NCI-H524 (cell line): ENCODE data around the gene NTN3.

Experiments used
- DNase-seq, 2 experiments: peaks; one replicate each; lab custom pipeline; 2025; lab: John Stamatoyannopoulos, UW

NTN3 gene

DNA sequence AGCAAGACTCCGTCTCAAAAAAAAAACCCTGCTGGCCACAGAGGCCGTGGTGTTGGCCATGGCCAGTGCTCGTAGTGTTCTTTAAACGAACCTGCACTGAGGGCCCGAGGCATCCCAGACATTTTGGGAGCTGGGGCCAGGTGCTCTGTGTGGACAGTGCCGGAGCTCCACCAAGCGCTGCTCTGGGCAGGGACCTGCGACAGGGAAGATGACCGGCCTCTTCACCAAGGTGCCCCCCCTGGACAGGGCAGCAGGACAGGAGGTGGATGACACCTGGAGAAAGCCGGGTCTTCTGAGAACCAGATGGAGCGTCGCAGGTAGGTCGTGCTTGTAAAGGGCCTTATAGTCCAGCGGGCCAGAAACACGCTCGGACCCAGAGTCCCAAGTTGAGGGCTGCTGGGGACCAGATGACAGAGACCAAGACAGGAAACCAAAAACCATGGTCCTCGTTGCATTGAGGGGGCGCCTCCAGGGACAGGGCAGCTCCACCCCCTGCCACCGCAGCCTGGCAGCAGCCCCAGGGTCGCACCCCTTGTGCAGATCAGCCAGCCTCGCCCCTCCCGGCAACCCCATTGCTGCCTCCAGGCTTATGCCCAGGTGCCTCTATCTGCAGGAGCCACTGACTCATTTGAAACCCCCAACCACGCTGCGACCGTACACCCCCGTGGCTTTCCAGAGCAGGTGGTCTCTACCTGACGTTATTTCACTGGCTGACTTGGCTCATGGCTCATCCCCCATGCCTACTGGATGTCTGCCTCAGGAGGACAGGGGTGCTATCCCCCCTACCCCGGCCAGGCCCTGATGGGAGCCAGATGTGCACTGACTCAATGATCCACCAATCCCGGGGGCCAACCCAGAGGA lies 4.2 kb upstream of the NTN3 start:
- DNase-seq, result no peak

DNA sequence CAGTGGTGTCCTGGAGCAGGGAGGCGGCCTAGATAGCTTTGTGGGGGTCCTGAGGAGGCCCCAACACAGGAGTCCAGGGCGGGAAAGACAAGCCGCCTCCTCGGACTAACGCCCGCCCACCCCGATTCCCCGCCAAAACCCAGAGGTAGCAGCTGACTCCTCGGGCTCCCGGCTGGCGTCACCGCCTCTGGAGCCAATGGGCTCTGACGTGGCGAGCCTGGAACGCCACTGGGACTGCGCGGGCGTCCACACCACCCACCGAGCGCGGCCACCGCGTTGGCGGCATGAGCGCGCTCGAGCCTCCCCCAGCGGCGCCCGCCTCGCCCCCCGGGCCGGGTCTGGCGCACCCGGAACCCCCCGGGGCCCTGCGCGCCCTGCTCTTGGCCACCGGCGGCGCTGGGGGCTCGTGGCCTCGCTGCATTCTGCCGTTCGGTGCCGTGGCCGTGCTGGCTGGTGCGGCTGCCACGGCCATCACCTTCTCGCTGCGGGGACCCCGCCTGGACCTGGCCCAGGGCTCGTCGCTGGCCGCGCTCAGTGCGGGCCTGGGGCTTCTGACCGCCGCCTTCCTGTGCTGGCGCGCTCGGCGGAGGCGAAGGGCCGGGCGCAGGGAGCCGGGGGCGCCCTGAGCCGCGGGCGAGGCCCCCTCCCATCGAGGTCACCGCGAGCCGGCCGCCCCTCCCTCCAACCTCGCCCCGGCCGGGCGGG lies 3.4 kb upstream of the NTN3 start:
- peak; percentile 78 to 92 for DNase-seq

DNA sequence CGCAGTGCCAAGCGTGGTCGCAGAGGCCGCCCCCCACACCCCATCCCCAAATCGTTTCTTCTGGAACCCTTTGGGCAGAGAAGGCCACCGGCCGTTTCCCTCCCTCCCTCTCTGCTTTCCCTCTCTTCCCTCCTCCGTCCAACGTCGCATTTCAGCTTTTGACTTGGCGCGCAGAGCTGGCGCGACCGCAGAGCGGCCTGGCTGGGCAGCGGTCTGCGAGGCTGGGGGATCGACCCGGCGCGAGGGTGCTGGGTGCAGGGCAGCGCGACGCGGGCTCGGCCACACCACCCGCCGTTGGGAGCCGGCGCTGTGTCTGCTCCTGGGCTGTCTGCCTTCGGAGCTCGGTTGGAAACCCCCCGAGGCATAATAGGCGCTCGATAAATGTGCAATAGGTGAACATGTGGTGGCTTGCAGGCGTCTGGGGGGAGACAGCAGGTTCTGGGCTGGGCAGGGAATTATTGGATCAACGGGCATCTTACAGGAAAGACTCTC lies 2.8 kb upstream of the NTN3 start:
- DNase-seq, result no peak

DNA sequence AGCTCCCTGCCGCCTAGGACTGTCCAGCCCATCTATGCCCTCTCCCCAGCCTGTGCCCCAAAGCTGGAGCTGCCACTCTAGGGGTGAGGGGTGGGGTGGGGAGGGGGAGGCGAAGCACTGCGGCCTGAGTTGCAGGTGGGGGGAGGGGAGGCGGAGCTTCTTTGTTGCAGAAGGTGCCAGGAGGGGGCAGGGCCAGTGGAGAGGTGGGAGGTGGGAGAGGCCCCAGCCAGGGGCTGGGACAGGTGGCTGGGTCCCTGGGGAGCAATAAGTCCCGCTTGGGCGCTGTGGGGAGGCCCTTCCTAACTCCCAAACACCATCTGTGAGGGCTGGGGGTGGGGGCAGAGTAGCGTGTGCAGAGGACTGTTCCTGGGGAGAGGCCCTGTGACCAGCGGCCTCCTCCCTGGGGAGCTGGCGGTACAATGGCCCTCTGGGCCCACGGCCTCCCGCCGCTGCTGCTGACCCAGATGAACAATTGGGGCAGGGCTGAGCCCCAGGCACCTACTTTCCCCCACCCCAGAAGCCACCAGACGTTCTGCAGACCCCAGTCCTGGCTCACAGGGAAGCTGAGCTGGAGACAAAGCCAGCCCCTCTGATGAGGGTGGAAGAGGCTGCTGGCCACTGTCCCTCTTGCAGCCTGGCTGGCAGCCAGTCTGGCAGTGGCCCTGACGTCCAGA lies 2.2 kb upstream of the NTN3 start:
- DNase-seq, result peak; percentile 99 to 100

DNA sequence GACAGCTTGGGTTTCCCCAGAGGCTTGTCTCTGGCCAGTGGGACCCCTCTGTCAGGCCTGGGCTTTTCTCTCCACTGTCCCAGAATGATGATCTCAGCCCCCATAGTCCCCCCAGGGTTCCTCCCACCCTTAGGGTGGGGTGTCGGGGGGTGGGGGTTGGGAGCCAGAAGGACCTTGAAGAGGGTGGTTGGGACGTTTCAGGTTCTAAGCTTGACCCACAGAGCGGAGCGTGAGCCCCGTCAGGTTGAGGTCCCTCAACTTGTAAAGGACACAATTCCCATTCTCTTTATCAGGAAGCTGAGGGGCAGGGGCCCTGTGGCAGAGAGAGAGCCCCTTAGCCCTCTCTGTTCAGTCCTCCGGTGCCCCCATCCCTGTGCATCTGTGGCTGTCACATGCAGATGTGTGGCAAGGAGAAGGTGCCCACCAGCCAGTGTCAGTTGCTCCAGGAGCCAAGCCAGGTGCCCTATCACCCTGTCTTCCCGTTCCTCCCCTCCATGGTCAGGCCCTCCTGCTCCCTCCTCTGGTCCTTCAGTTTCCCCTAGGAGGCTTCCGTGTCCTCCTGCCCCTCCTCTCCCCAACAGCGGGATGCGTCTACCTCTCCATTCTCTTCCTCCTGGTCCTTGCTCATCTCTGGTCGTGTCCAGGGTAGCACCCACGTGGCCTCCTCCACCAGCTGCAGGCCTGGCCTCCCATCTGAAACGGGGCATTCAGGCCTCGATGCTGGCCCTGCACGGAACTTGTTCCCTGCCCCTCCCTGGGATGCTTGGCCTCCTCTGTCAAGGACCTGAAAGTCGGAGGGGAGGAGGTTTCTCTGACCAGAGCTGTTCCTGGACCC lies 1.5 kb upstream of the NTN3 start:
- DNase-seq, result peak in 1 of 2 experiments; percentile 82

DNA sequence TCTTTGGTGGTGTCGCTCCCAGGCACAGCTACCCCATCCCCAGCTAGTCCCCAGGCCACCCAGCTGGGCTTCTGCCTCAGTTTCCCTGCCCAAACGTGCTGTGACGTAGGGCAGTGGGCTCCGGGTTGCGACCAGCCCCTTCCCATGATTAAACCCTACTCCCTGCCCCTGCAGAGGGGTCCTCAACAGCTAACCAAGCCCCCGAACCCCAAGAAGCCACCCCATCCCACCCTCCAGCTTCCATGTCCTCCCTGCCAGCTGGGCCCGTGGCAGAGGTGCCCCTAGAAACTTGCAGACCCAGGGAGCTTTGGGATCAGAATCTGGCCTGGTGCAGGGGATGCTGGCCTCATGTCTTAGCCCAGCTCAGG lies 879 bp upstream of the NTN3 start:
- no peak for DNase-seq

DNA sequence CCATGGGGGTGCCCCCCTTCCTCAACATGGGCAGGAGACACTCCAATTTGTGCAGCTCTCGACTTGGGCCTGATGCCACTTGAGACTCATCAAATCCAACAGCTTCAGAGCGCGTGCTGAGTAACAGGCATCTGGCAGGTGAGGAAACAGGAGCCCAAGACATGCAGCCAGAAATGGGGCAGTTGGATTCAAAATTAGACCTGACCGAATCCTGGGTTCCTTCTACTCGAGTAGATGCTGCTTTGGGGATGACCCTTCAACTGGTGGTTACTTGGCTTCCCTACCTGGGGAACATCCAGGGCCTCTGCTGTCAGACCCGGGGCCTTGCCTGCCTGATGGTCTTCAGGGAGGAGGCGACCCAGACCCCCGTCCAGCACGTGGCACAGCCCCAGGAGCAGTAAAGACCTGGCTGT lies 488 bp upstream of the NTN3 start:
- DNase-seq, result peak; percentile 98 to 99

DNA sequence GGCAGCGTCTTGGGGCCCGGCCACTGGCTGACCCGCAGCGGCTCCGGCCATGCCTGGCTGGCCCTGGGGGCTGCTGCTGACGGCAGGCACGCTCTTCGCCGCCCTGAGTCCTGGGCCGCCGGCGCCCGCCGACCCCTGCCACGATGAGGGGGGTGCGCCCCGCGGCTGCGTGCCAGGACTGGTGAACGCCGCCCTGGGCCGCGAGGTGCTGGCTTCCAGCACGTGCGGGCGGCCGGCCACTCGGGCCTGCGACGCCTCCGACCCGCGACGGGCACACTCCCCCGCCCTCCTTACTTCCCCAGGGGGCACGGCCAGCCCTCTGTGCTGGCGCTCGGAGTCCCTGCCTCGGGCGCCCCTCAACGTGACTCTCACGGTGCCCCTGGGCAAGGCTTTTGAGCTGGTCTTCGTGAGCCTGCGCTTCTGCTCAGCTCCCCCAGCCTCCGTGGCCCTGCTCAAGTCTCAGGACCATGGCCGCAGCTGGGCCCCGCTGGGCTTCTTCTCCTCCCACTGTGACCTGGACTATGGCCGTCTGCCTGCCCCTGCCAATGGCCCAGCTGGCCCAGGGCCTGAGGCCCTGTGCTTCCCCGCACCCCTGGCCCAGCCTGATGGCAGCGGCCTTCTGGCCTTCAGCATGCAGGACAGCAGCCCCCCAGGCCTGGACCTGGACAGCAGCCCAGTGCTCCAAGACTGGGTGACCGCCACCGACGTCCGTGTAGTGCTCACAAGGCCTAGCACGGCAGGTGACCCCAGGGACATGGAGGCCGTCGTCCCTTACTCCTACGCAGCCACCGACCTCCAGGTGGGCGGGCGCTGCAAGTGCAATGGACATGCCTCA lies 773 bp downstream of the NTN3 start:
- peak in 1 of 2 experiments; percentile 46 for DNase-seq

DNA sequence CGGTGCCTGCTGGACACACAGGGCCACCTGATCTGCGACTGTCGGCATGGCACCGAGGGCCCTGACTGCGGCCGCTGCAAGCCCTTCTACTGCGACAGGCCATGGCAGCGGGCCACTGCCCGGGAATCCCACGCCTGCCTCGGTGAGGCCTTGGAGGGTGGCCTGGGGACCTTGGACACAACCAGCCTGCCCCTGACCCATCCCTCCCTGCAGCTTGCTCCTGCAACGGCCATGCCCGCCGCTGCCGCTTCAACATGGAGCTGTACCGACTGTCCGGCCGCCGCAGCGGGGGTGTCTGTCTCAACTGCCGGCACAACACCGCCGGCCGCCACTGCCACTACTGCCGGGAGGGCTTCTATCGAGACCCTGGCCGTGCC lies 1.4 kb downstream of the NTN3 start:
- no peak for DNase-seq

DNA sequence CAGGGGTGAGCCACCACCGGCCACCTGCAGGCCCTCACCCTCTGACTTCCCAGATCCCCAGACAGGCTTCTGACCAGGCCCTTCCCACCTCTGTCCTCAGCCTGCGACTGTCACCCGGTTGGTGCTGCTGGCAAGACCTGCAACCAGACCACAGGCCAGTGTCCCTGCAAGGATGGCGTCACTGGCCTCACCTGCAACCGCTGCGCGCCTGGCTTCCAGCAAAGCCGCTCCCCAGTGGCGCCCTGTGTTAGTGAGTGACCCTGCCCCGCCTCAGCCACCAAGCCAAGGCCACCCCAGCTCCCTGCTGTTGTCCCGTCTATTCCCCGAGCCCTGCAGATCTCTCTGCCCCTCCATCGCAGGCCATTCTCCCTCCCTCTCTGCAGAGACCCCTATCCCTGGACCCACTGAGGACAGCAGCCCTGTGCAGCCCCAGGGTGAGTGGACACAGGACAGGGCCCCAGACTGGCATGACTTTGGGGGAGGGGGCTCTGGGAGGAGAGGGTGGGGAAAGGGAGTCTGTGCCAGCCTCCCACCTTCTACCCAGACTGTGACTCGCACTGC lies 1.9 kb downstream of the NTN3 start:
- DNase-seq, result peak in 1 of 2 experiments; percentile 34

DNA sequence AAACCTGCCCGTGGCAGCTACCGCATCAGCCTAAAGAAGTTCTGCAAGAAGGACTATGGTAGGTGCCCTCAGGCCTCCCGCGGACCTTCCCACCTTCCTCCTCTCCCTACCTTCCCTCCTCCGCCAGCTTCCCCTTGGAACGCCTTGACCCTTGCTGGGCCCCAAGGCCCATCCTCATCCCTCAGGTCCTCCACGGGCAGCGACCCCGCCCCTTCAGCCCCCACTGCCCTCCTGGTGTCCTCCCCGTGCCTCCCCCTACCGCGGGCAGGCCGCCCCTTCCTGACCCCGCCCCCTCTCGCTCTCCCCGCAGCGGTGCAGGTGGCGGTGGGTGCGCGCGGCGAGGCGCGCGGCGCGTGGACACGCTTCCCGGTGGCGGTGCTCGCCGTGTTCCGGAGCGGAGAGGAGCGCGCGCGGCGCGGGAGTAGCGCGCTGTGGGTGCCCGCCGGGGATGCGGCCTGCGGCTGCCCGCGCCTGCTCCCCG lies 2.4 kb downstream of the NTN3 start:
- DNase-seq, result peak; percentile 39 to 79

DNA sequence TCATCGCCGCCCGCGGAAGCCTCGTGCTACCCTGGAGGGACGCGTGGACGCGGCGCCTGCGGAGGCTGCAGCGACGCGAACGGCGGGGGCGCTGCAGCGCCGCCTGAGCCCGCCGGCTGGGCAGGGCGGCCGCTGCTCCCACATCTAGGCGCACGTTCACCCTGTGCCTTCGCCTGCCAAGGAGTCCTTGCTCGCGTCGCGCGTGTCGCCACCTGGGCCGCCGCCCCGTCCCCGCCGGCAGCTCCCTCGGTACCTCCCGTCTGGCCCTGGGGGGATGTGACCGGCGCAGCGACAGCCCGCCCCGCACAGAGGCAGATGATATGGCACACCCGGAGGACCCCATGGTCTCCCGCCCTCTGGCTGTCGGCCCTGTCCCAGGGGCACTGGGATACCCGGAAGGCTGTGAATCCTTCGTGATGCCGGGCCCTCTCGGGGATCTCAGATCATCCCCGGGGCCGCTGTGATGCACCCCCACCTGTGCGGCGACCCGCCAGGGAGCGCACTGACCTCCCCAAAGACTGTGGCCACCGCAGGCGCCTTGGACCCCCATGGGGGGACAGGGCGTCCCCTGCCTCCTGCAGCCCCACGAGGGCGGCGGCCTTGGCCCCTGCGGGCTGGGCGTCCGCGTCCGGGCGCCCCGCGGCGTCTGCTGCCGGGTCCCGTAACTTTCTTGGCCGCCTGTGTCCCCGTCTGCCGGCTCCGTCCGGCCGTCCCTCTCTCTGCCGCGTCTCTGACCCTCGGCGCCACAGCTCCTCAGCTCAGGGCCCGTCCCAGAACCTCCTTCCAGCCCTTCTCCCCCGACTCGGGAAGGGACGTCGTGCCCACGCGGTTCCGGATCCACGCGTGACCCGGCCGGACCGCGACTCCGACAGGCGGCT lies 3.1 kb downstream of the NTN3 start:
- DNase-seq, result peak in 1 of 2 experiments; percentile 68

DNA sequence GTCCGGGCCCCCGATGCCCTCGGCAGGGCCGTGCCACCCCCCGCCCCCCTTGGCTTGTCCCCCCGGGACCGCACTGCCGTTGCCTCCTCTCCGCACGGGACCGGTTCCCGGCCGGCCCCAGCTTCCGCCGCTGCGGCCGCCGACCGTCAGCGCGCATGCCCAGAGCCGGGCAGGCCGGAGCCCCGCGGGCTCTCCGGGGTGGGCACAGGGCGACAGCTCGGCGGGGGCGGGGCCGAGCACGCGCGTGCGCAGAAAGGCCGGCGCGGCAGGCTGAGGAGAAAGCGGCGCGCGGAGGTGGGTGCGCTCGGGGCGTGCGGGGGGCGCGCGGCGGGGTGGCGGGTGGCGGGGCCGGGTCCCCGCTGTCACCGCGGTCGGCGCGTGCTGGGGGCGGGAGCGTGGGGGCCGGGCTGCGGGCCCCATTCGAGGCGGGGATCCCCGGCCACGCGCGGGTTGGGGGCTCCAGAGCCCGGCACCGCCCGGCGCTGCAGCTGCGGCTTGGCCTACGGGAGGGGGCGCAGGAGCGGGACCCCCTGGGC lies 3.8 kb downstream of the NTN3 start, which contains the start of gene TBC1D24:
TBC1D24 (plus strand) TSS at position 251 of the 536 bp plus-strand sequence. CDS start 21,022 bp downstream, outside the sequence.
- peak; percentile 45 to 86 for DNase-seq

DNA sequence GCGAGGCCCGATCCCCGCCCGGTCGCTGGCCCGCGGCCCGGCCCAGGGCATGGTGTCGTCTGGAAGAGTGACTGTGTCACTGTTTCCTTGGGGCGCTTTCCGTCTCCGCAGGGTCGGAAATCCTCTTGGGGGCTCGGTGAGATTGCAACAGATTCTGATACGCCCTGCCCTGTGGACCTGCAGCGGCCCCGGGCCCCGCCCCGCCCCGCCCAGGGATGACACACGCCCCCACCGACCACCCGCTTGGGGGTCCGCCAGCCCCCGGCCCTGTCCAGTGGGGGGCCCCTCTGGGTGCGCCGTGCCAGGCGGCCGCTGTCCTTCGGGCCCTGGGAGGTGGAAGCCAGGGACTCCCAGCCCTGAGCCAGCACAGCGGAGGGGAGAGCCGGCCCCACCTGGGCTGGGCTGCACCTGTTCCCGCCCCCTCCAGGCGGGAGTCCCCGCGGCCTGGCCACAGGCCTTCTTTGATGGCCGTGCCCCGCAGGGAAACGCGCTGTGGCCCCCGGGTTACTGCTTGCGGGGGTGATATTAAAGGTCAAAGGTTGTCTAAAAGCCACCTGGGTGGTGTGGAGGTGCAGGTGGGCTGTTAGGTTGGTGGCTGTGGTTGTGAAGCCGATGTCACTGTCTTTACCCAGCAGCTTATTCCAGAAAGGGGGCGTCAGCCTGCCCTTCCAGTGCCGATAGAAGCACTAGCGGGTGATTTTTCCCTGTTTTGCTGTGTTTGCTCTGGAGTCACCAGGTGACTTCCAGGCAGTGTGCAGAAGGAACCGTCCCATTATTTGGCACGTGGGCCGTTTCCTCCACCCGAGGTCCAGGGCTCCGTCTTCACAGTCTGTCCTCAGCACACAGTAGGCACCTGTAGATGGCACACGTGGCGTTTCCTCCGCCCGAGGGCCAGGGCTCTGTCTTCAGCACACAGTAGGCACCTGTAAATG lies 4.6 kb downstream of the NTN3 start:
- peak in 1 of 2 experiments; percentile 50 for DNase-seq

DNA sequence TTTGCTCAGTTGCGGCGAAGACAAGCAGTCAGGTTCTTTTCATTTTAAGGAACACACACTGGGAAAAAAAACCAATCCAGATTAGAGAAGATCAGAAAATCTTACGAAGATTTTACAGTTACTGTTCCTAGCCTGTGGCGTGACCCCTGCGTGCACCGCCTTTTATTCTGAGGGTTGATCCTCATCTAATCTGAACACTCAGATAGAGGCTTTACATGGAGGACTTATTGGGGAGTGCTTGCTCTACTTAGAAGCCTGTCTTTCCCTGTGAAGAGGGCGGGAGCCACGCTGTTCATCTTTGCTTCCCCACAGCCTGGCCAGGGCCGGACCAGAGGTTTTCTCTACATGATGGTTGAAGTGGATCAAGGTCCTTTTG lies 5.2 kb downstream of the NTN3 start:
- DNase-seq, result no peak

DNA sequence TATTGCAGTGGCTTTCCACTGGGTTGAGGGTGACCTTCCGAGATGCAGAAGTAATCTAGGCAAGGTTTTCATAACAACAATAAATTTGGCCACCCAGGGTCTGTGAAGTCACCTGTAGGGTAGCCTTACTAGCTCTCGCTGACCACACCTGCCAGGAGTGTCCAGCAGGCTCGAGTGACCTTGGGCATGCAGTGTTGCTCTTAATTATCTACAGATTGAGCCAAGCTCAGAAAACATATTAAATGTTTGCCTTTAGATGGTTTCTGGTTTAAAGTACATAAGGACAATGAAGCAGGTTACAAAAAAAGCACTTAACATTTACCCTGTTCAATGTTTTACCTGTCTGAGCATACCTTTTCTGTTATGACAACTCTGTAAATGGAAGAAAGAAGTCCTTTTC lies 5.6 kb downstream of the NTN3 start:
- no peak for DNase-seq

DNA sequence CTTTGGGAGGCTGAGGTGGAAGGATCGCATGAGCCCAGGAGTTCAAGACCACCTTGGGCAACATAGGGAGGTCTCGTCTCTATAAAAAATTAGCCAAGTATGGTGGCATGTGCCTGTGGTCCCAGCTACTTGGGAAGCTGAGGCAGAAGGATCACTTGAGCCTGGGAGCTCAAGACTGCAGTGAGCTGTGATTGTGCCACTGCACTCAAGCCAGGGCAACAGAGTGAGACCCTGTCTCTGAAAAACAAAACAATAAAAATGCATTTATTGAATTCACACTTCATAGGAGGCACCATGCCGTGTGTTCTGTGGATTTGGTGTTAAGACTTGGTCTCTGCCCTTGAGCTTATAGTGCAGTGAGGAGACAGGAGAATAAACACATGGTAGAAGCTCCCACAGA lies 6.2 kb downstream of the NTN3 start:
- no peak for DNase-seq

DNA sequence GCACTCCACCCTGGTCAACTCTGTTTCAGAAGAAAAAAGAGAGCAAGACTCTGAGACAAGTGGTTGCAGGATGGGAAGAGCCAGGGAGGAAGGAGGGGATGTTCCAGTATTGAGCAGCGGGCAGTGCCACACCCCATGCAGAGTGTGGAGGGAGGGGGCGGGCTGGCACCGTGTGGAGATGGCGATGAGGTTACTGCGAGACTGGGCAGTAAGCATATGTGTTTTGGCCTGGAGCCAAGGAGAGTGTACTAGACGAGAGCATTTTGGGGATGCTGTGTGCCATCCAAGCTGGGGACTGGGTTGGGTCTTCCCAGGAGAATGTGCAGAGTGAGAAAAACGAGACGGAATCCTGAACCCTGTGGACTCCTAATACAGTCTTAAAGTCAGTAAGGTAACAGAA lies 7.2 kb downstream of the NTN3 start:
- DNase-seq, result peak in 1 of 2 experiments; percentile 56
